Peyer's patch (tissue), 4 donors: ENCODE measurements around the gene THSD7A.

Source experiments
- POLR2A ChIP-seq, 2 donors: fragments of 450-650 bp; IDR thresholded peaks; one replicate each; pipeline ENCODE4 v1.5.1; 2017; ENCODE audit warnings: antibody characterized with exemption in 2 of 2, mild to moderate bottlenecking in 2 of 2, moderate library complexity in 2 of 2
- TF ChIP-seq, protein P1 (sequence below), 6 experiments: fragments of 450-650 bp in 4 of 6; fragments of 200-600 bp in 2 of 6; sonication (generic) in 1 of 6; IDR thresholded peaks; one replicate each; pipeline ENCODE4 v1.5.1; 2017 to 2019; ENCODE audit warnings: antibody characterized with exemption in 6 of 6, mild to moderate bottlenecking in 3 of 6, moderate library complexity in 1 of 6

GRCh38 chr7:11461946-11462345, 370.1 kb downstream of the THSD7A start:
- TF ChIP-seq, protein P1, sequence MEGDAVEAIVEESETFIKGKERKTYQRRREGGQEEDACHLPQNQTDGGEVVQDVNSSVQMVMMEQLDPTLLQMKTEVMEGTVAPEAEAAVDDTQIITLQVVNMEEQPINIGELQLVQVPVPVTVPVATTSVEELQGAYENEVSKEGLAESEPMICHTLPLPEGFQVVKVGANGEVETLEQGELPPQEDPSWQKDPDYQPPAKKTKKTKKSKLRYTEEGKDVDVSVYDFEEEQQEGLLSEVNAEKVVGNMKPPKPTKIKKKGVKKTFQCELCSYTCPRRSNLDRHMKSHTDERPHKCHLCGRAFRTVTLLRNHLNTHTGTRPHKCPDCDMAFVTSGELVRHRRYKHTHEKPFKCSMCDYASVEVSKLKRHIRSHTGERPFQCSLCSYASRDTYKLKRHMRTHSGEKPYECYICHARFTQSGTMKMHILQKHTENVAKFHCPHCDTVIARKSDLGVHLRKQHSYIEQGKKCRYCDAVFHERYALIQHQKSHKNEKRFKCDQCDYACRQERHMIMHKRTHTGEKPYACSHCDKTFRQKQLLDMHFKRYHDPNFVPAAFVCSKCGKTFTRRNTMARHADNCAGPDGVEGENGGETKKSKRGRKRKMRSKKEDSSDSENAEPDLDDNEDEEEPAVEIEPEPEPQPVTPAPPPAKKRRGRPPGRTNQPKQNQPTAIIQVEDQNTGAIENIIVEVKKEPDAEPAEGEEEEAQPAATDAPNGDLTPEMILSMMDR (IDR thresholded peaks at IDR 0.05), result no peak
- TF ChIP-seq POLR2A (IDR thresholded peaks at IDR 0.05), result no peak
